Measurements from ENCODE around the gene SVEP1. TPM values are rescaled to one million over a fixed set of nuclear protein-coding genes. Genes with fewer than 3 reads are reported as not detected.

Gene SVEP1
- total RNA-seq, 1 donor: not detected

DNA sequence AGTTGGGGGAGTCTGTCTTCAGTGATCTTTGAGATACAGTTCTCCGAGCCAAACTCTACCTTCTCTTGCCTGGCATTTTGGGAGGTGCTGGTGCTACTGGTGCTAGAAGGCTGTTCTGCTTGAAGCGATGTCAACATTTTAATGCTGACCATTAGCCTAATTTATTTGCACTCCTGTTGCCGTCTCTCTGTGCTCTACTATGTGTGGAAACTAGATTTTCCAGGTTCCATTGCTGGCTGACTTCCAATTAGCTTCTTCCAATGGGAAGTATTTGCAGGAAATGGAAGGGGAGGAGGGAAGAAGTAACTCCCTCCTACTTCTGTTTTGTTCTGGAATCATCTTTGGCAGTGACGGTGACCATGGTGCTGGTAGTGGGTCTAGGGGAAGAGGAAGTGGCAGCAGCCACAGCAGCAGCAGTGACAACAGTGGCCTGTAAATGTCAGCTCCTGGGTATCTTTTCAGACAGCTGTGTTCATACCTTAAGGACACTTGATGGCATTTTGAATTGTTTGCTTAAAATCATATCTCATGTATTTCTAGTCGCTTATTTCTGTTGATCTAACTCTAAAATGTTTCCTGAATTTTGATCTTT is 249.8 kb downstream of the SVEP1 start:
- Histone ChIP-seq H3K4me3 (ENCODE audit: low read length) (no peak overlapping the region), H3K9me3 (ENCODE audit: low read depth, low read length) (no peaks in the 10 kb centered on the region), H3K27me3 (ENCODE audit: insufficient read depth, low read length) (no peaks in the 10 kb centered on the region), H3K4me1 (ENCODE audit: insufficient read depth, low read length) (peaks cover 23% of the 10 kb centered on the region)

DNA sequence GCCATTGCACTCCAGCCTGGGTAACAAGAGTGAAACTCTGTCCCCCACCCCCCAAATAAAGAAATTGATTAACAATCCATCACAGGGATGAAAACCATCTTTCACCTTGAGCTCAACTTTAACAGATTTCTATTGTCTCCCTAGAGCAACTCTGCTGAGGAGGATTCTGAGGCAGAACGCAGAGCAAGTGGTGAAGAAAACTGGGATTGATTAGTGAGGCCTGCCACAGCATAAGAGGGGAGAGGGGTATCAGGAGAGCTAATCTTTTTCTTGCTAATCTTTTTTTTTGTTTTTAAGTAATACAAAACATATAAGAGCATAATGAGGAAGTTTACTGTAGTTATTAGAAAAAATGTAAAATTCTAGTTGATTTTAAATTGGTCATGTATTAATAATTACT is 250.8 kb downstream of the SVEP1 start:
- Histone ChIP-seq H3K9me3 (ENCODE audit: low read depth, low read length) (no peaks in the 10 kb centered on the region), H3K4me1 (ENCODE audit: insufficient read depth, low read length) (peaks cover 18% of the 10 kb centered on the region), H3K4me3 (ENCODE audit: low read length) (no peak overlapping the region), H3K27me3 (ENCODE audit: insufficient read depth, low read length) (no peaks in the 10 kb centered on the region)

DNA sequence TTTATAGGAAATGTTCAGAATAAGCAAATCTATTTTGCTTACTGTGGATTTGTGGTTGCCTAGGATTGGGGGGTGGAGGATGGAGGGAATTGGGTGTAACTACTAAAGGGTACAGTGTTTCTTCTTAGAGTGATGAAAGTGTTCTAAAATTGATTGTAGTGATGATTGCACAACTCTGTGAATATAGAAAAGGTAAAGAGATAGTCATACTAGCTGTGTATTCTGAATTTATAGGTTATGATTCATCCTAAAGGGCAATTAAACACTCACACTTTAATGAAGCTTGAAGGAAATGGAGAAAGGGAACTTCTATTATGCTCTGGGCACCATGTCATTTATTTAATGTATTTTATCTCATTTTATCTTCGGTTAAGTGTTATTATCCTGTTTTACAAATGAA is 251.8 kb downstream of the SVEP1 start:
- Histone ChIP-seq H3K27me3 (ENCODE audit: insufficient read depth, low read length) (no peaks in the 10 kb centered on the region), H3K9me3 (ENCODE audit: low read depth, low read length) (no peaks in the 10 kb centered on the region), H3K4me1 (ENCODE audit: insufficient read depth, low read length) (peaks cover 18% of the 10 kb centered on the region), H3K4me3 (ENCODE audit: low read length) (no peak overlapping the region)

DNA sequence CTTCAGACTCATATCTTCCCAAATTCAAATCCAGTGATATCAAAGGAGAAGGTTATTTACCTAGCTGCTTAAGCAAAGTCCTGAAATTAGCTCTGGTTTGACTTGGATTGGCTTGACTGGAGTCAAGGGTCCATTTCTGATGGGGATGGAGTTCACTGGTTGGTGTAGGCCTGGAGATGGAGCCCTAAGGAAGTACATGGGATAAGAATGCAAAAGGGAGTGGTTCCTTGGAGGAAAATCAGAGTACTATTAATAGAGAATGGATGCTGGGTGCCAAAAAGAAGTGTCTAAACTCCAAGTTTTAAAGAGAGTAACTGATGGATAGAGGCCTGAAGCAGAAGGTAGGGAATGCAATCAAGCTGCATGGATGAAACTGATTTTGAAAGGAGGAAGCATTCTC is 255.7 kb downstream of the SVEP1 start:
- H3K27me3 ChIP-seq (ENCODE audit: insufficient read depth, low read length): no peaks in the 10 kb centered on the region
- no peaks in the 10 kb centered on the region for H3K4me1 ChIP-seq (ENCODE audit: insufficient read depth, low read length)
- no peaks in the 10 kb centered on the region for H3K9me3 ChIP-seq (ENCODE audit: low read depth, low read length)
- no peak overlapping the region for H3K4me3 ChIP-seq (ENCODE audit: low read length)

DNA sequence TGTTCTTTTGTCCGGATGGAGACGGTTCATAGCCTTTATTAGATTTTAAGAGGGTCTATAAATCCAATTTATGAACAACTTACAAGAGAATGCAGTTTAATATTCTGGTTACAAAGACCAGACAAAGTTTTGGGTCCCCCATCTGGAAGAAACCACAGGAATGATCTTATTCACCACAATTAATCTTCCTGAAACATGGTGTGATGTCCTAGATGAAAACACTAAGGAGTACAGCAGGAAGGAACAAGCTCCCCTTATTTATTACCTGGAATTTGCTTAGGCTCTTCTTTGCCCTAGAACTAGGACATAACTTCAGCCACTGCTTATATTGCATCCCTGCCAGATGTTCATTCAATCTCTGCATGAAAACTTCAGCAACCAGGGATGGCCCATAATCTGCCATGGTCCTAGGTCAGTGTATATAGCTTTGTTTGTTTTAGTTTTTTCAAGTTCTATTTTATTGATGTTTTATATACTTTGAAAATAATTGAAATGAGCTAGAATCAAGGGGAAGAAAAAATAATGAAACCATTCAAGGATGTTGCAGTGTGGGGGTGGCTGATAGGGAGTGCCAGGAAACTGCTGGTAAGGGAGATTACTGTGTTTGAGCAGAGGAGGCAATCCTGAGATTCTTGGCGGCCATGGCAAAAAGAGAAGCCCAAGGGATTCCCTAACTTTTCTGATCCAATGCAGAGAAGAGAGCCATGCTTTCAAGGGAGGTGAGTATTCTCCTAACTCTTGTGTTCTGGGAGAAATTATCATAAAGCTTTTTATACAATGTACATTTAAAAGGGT is 258.7 kb downstream of the SVEP1 start:
- no peaks in the 10 kb centered on the region for H3K27me3 ChIP-seq (ENCODE audit: insufficient read depth, low read length)
- no peaks in the 10 kb centered on the region for H3K9me3 ChIP-seq (ENCODE audit: low read depth, low read length)
- no peak overlapping the region for H3K4me3 ChIP-seq (ENCODE audit: low read length)
- H3K4me1 ChIP-seq (ENCODE audit: insufficient read depth, low read length): peaks cover 23% of the 10 kb centered on the region

DNA sequence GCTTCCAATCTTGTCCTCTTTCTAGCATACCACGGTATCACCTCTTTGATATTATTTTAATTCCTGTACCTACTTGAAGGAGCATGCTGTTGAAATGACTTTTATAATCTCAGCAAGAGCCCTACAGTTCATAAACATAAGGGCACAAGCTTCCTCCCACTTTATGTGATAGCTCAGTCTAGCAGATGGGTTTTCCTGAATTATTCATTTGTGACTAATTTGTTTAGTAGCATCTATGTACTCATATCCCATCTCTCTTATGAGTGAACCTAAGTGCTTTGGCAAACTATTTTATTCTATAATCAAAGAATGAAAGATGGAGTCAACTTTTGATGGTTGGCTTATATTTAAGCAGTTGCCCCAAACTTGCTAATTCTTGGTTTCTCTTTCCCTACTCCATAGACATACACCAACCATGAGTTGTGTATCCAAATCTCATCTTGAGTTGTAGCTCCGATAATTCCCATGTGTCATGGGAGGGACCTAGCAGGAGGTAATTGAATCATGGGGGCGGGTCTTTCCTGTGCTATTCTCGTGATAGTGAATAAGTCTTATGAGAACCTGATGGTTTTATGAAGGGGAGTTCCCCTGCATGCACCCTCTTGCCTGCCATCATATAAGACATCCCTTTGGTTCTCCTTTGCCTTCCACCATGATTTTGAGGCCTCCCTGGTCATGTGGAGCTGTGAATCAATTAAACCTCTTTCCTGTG is 259.6 kb downstream of the SVEP1 start:
- no peaks in the 10 kb centered on the region for H3K27me3 ChIP-seq (ENCODE audit: insufficient read depth, low read length)
- H3K4me3 ChIP-seq (ENCODE audit: low read length): no peak overlapping the region
- H3K9me3 ChIP-seq (ENCODE audit: low read depth, low read length): no peaks in the 10 kb centered on the region
- peaks cover 23% of the 10 kb centered on the region for H3K4me1 ChIP-seq (ENCODE audit: insufficient read depth, low read length)

DNA sequence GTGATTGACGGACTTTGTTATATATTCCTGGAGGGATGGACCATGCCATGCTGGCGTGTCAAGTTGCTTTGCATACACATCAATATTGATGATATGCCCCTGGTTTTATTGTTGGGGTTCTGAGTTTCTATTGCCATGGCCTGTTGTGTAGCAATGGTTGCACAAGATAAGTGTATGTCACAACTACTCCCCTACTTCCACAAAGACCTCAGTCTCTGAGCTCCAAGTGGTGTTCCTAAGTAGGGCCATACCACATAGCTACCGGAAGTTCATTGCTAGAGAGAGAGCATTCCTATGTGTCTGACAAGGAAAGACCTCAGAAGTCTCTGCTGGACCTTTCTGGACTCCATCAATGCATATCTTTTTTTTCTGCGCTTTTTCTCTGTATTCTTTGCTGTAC is 261.6 kb downstream of the SVEP1 start:
- Histone ChIP-seq H3K27me3 (ENCODE audit: insufficient read depth, low read length) (no peaks in the 10 kb centered on the region), H3K9me3 (ENCODE audit: low read depth, low read length) (no peaks in the 10 kb centered on the region), H3K4me3 (ENCODE audit: low read length) (no peak overlapping the region), H3K4me1 (ENCODE audit: insufficient read depth, low read length) (peaks cover 23% of the 10 kb centered on the region)

DNA sequence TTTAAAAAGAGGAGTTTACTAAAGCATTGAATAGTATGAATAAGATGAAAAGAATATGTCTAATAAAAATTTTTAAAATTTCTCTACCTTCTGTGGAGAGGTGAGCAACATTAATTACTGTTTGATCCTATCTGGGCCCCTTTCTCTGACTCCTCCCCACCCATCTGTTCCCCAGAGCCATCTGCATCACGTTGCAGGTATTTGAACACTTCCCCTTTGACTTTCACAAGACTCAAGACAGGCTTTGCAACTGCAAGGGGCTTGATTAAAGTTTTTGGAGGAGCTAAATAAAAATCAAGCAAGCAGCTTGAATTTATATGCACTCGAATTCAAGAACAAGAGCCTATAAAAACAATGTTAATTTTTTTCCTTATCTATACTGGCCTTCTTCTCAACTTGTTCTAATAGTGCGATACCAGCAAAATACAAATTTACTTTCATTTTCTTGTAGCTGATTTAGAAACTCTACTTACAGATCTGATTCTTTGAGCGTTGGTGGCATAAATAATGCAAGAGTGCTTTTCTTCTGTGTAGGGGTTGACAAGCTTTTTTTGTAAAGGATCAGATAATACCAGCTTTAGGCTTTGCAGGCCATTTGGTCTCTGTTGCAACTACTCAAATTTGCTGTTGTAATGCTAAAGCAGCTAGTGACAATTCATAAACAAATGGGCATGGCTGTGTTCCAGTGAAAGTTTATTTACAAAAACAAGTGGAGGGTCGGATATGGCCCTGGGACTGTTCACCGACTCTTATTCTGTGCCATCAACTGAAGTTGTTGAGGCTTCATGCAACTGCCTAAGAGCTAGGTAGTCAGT is 263.1 kb downstream of the SVEP1 start:
- Histone ChIP-seq H3K27me3 (ENCODE audit: insufficient read depth, low read length) (no peaks in the 10 kb centered on the region), H3K9me3 (ENCODE audit: low read depth, low read length) (no peaks in the 10 kb centered on the region), H3K4me1 (ENCODE audit: insufficient read depth, low read length) (peaks cover 23% of the 10 kb centered on the region), H3K4me3 (ENCODE audit: low read length) (no peak overlapping the region)

Other genes starting within 250 kb of the SVEP1 start
- not detected for gene TXNDC8, start 241.9 kb downstream of the SVEP1 start, total RNA-seq
- gene MUSK, start 89.0 kb upstream of the SVEP1 start, total RNA-seq: not detected

Measured in mononuclear cell (primary cell).